ENCODE measurements around the gene LIX1.

- TF ChIP-seq POLR2A (IDR thresholded peaks at IDR 0.05) = no peak
- TF ChIP-seq CTCF (IDR thresholded peaks at IDR 0.05) = no peak
Measured at GRCh38 chr5:97085459-97086181, 56.8 kb downstream of the LIX1 start.
